ENCODE results near the gene CAVIN2. TPM values are rescaled to one million over a fixed set of nuclear protein-coding genes. Genes with fewer than 3 reads are reported as not detected.

Gene CAVIN2
- total RNA-seq, 4 donors from 2014 or later, result 90.6 to 179 (median 120) TPM

DNA sequence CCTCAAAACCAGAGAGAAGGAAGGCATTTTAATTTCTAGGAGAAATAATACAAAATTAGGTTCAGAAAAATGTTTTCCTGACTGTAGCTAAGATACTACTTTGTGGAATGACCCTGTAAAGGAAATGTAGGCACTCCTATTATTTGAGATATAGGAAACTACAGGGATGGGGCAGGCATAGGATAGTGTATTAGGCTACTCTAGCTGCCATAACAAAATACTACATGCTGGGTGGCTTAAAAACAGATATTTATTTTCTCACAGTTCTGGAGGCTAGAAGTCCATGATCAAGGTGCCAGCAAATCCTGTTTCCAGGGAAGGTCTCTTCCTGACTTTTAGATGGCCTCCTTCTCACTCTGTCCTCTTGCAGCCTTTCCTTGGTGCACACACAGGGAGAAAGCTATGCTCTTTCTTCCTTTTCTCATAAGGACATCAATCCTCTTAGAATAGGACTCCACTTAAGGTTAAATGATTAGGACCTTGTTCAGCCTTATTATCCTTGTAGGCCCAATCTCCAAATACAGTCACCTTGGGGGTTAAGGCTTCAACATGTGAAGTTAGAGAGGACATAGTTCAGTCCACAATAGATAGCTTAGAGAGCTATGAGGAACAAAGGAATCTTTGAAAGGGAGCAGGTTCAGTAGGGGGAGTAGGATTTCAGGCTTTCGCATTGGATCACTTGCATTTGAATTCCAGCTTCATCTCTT is 14.0 kb upstream of the CAVIN2 start:
- Histone ChIP-seq H3K4me3 (no peak overlapping the region), H3K36me3 (no peaks in the 10 kb centered on the region), H3K27ac (replicated peaks in 1 of 4) (no peak overlapping the region), H3K27me3 (no peaks in the 10 kb centered on the region), H3K4me1 (peaks cover 32 to 41% (median 35%) of the 10 kb centered on the region in 4 donors), H3K9me3 (no peaks in the 10 kb centered on the region)
- TF ChIP-seq POLR2A (IDR thresholded peaks at IDR 0.05; ENCODE audit: low read depth) (no peak), CTCF (IDR thresholded peaks at IDR 0.05) (no peak), EP300 (IDR thresholded peaks at IDR 0.05) (no peak), POLR2AphosphoS5 (IDR thresholded peaks at IDR 0.05) (no peak)
- WGBS, result 80% methylated on average over 1 of the region's 1 CpG
- DNase-seq (ENCODE audit: extremely low spot score), result no peak
- intact Hi-C loops (cut with DNase I), result no loop called here

GRCh38 chr2:191859681-191860080 is 12.8 kb upstream of the CAVIN2 start:
- Histone ChIP-seq H3K4me1 (peaks cover 23 to 33% (median 25%) of the 10 kb centered on the region in 4 donors), H3K36me3 (no peaks in the 10 kb centered on the region), H3K9me3 (no peaks in the 10 kb centered on the region), H3K4me3 (no peak overlapping the region), H3K27ac (replicated peaks in 1 of 4) (no peak overlapping the region), H3K27me3 (no peaks in the 10 kb centered on the region)
- intact Hi-C loops (cut with DNase I), result no loop called here
- WGBS, result 92% methylated on average over 1 of the region's 1 CpG
- no peak for DNase-seq (ENCODE audit: extremely low spot score)
- TF ChIP-seq CTCF (IDR thresholded peaks at IDR 0.05), result no peak
- no peak for TF ChIP-seq POLR2A (IDR thresholded peaks at IDR 0.05; ENCODE audit: low read depth)
- no peak for TF ChIP-seq POLR2AphosphoS5 (IDR thresholded peaks at IDR 0.05)
- TF ChIP-seq EP300 (IDR thresholded peaks at IDR 0.05), result no peak

- no peaks in the 10 kb centered on the region for H3K36me3 ChIP-seq
- DNase-seq (ENCODE audit: extremely low spot score), result no peak
- H3K27ac ChIP-seq (replicated peaks in 1 of 4), result no peak overlapping the region
- H3K4me3 ChIP-seq, result no peak overlapping the region
- H3K4me1 ChIP-seq, result peaks cover 15 to 28% (median 17%) of the 10 kb centered on the region in 4 donors
- H3K9me3 ChIP-seq, result no peaks in the 10 kb centered on the region
- intact Hi-C loops (cut with DNase I), result no loop called here
- no peak for TF ChIP-seq POLR2AphosphoS5 (IDR thresholded peaks at IDR 0.05)
- no peak for TF ChIP-seq EP300 (IDR thresholded peaks at IDR 0.05)
- TF ChIP-seq POLR2A (IDR thresholded peaks at IDR 0.05; ENCODE audit: low read depth), result no peak
- no peak for TF ChIP-seq CTCF (IDR thresholded peaks at IDR 0.05)
- WGBS, result 69% methylated on average over 3 of the region's 3 CpGs
- H3K27me3 ChIP-seq, result no peaks in the 10 kb centered on the region
These were observed 11.0 kb upstream of the CAVIN2 start for GRCh38 chr2:191857886-191858285.

GRCh38 chr2:191857259-191857805 is 10.4 kb upstream of the CAVIN2 start:
- DNase-seq (ENCODE audit: extremely low spot score), result no peak
- H3K4me1 ChIP-seq, result peaks cover 9 to 23% (median 19%) of the 10 kb centered on the region in 4 donors
- no peaks in the 10 kb centered on the region for H3K27me3 ChIP-seq
- H3K9me3 ChIP-seq, result no peaks in the 10 kb centered on the region
- TF ChIP-seq EP300 (IDR thresholded peaks at IDR 0.05) (no peak), POLR2A (IDR thresholded peaks at IDR 0.05; ENCODE audit: low read depth) (no peak), POLR2AphosphoS5 (IDR thresholded peaks at IDR 0.05) (no peak), CTCF (IDR thresholded peaks at IDR 0.05) (no peak)
- intact Hi-C loops (cut with DNase I), result no loop called here
- WGBS, result 58% methylated on average over 2 of the region's 2 CpGs
- no peak overlapping the region for H3K27ac ChIP-seq (replicated peaks in 1 of 4)
- H3K4me3 ChIP-seq, result no peak overlapping the region
- no peaks in the 10 kb centered on the region for H3K36me3 ChIP-seq

Measured in esophagus muscularis mucosa (tissue), 4 donors.